PC-3 (cell line): ENCODE data around the gene PTRHD1. TPM values are rescaled to one million over a fixed set of nuclear protein-coding genes. Genes with fewer than 3 reads are reported as not detected.

Experiments used
- ATAC-seq: fragments of 200-7000 bp; cut with Tn5 transposase; 2 replicates; pipeline ENCODE4 v1.9.1; 2020; ENCODE audit warnings: mild to moderate bottlenecking, moderate library complexity
- BruUV-seq: library from RNA; stranded (reverse); fragments of 400-500 nt; replicated peaks from 2 replicates; lab custom pipeline; 2021; lab: Mats Ljungman, UMichigan
- CTCF ChIA-PET: fragments of 300-600 bp; sonication (Branson Sonifier 250); formaldehyde crosslinking; loops from one replicate; lab custom pipeline; 2022; ENCODE audit warnings: antibody characterized with exemption; lab: Charles Lee
- POLR2A ChIA-PET: fragments of 300-600 bp; sonication (Branson Sonifier 250); formaldehyde crosslinking; loops from one replicate; lab custom pipeline; 2022; ENCODE audit warnings: antibody characterized with exemption; ENCODE audit not compliant: unreplicated experiment; lab: Charles Lee
- DNase-seq: peaks from one replicate; pipeline ENCODE4 v3.0.0-alpha.2; 2015
- H2AFZ ChIP-seq: fragments of 300-600 bp; sonication (generic); 2 replicates; pipeline ENCODE4 v1.6.0; 2016; ENCODE audit warnings: antibody characterized with exemption, low read length
- H3F3A ChIP-seq: fragments of 300-600 bp; sonication (generic); one replicate; pipeline ENCODE4 v1.6.0; 2017; ENCODE audit warnings: antibody characterized with exemption, low read length, control low read depth, mild to moderate bottlenecking; ENCODE audit not compliant: unreplicated experiment
- H3K27ac ChIP-seq: fragments of 300-600 bp; sonication (generic); 2 replicates; pipeline ENCODE4 v1.5.1; 2016; ENCODE audit warnings: mild to moderate bottlenecking, low read length
- H3K27me3 ChIP-seq: fragments of 300-600 bp; sonication (generic); 2 replicates; pipeline ENCODE4 v1.6.1; 2016; ENCODE audit warnings: low read length, mixed read lengths
- H3K36me3 ChIP-seq: fragments of 300-600 bp; sonication (generic); 2 replicates; pipeline ENCODE4 v1.6.1; 2016; ENCODE audit warnings: low read depth, mixed run types, low read length, mixed read lengths
- H3K4me1 ChIP-seq: fragments of 300-600 bp; sonication (generic); 2 replicates; pipeline ENCODE4 v1.5.1; 2016; ENCODE audit warnings: low read length; ENCODE audit not compliant: insufficient read depth
- H3K4me2 ChIP-seq: fragments of 300-600 bp; sonication (generic); 2 replicates; pipeline ENCODE4 v1.6.0; 2016; ENCODE audit warnings: low read length
- H3K4me3 ChIP-seq: fragments of 300-600 bp; sonication (generic); 2 replicates; pipeline ENCODE4 v1.5.1; 2016; ENCODE audit warnings: mild to moderate bottlenecking, low read length, mixed read lengths
- H3K79me2 ChIP-seq: fragments of 300-600 bp; sonication (generic); 2 replicates; pipeline ENCODE4 v1.6.1; 2017; ENCODE audit warnings: low read length, mixed read lengths
- H3K9ac ChIP-seq: fragments of 300-600 bp; sonication (generic); 2 replicates; pipeline ENCODE4 v1.6.0; 2016; ENCODE audit warnings: mild to moderate bottlenecking, low read length
- H3K9me2 ChIP-seq: fragments of 300-600 bp; sonication (generic); replicated peaks from 2 replicates; pipeline ENCODE4 v1.6.1; 2016; ENCODE audit warnings: mixed run types, low read length, mixed read lengths
- H3K9me3 ChIP-seq: fragments of 300-600 bp; sonication (generic); 2 replicates; pipeline ENCODE4 v1.6.1; 2016; ENCODE audit warnings: low read length, mixed read lengths
- H4K20me1 ChIP-seq: fragments of 300-600 bp; sonication (generic); 2 replicates; pipeline ENCODE4 v1.6.1; 2016; ENCODE audit warnings: low read length, mixed read lengths
- CTCF ChIP-seq: fragments of 300-600 bp; sonication (generic); conservative IDR thresholded peaks from 2 replicates; pipeline ENCODE4 v1.5.1; 2017; ENCODE audit warnings: antibody characterized with exemption, low read depth, mild to moderate bottlenecking, low read length
- EZH2 ChIP-seq: fragments of 300-600 bp; sonication (generic); IDR thresholded peaks from one replicate; pipeline ENCODE4 v1.6.1; 2017; ENCODE audit warnings: antibody characterized with exemption, mild to moderate bottlenecking, low read length; ENCODE audit not compliant: unreplicated experiment
- EZH2phosphoT487 ChIP-seq: fragments of 300-600 bp; sonication (generic); IDR thresholded peaks from 2 replicates; pipeline ENCODE4 v1.6.1; 2018; ENCODE audit warnings: mild to moderate bottlenecking, antibody characterized with exemption, low read length, borderline replicate concordance
- intact Hi-C: fragments of 100-400 bp; cut with micrococcal nuclease; formaldehyde crosslinking; loops from 2 replicates; pipeline ENCODE4 v1.9.0; 2023
- total RNA-seq: library from RNA; depleted of rRNA; stranded (reverse); fragments of >200 nt; gene quantifications from 2 replicates; pipeline ENCODE4 v1.2.3, GENCODE V29; 2014

Gene PTRHD1
- total RNA-seq, 1 experiment from 2014 or later = 68.6 TPM

- H3K9me3 ChIP-seq = no peaks in the 10 kb centered on the region
- no peaks in the 10 kb centered on the region for H3K79me2 ChIP-seq
- intact Hi-C loops = loop anchor here (5.0 kb wide), 1 partner anchor 137 kb away; the partner anchor contains the start of gene DNAJC27
- H4K20me1 ChIP-seq = no peaks in the 10 kb centered on the region
- H3K4me3 ChIP-seq = no peak overlapping the region
- no TSS peak for BruUV-seq
- ChIA-PET POLR2A (no interaction called here), CTCF (no interaction called here)
- H3K36me3 ChIP-seq = no peaks in the 10 kb centered on the region
- no peaks in the 10 kb centered on the region for H3K4me1 ChIP-seq
- no peaks in the 10 kb centered on the region for H3K27me3 ChIP-seq
- TF ChIP-seq CTCF (no peak), EZH2 (no peak), EZH2phosphoT487 (no peak)
- no peaks in the 10 kb centered on the region for H3K9me2 ChIP-seq
- no peak overlapping the region for H3K4me2 ChIP-seq
- no peak for DNase-seq
- no peak for ATAC-seq
- H3K27ac ChIP-seq = no peak overlapping the region
- no peaks in the 10 kb centered on the region for H3F3A ChIP-seq
- H3K9ac ChIP-seq = no peak overlapping the region
- H2AFZ ChIP-seq = no peak overlapping the region
Measured at GRCh38 chr2:24834733-24835395, 41.7 kb upstream of the PTRHD1 start.

- POLR2A ChIA-PET = no interaction called here
Measured at GRCh38 chr2:24833821-24834732, 40.9 kb upstream of the PTRHD1 start.

More at GRCh38 chr2:24833821-24834732, 40.9 kb upstream of the PTRHD1 start:
- Histone ChIP-seq H3K9me2 (no peaks in the 10 kb centered on the region), H4K20me1 (no peaks in the 10 kb centered on the region), H2AFZ (no peak overlapping the region), H3K27me3 (no peaks in the 10 kb centered on the region), H3K79me2 (no peaks in the 10 kb centered on the region), H3K9ac (no peak overlapping the region), H3K4me1 (no peaks in the 10 kb centered on the region), H3K4me3 (no peak overlapping the region), H3K9me3 (no peaks in the 10 kb centered on the region), H3F3A (no peaks in the 10 kb centered on the region), H3K4me2 (no peak overlapping the region), H3K27ac (no peak overlapping the region), H3K36me3 (no peaks in the 10 kb centered on the region)
- ATAC-seq (no peak), DNase-seq (no peak)
- BruUV-seq = no TSS peak
- CTCF ChIA-PET = no interaction called here
- TF ChIP-seq CTCF = no peak
- TF ChIP-seq EZH2phosphoT487 = no peak
- TF ChIP-seq EZH2 = no peak
- intact Hi-C loops = loop anchor here (5.0 kb wide), 1 partner anchor 138 kb away; the partner anchor contains the start of gene DNAJC27
